GM12878 (cell line): ENCODE measurements around the gene PLEKHF1.

ENCODE experiments used
- CEBPB ChIP-seq, 2 experiments: fragments of 150-350 bp in 1 of 2; IDR thresholded peaks; 2 replicates each; pipeline ENCODE4 v1.6.1; 2012 to 2014; ENCODE audit warnings: low read depth in 2 of 2, low read length in 2 of 2, borderline replicate concordance in 1 of 2, inconsistent platforms in 1 of 2
- CREM ChIP-seq: IDR thresholded peaks from 2 replicates; pipeline ENCODE4 v1.6.1; 2014; ENCODE audit warnings: antibody characterized with exemption, low read depth
- MTA2 ChIP-seq: fragments of 450-650 bp; IDR thresholded peaks from 2 replicates; pipeline ENCODE4 v1.6.1; 2016; ENCODE audit warnings: low read depth, mild to moderate bottlenecking, moderate library complexity
- NR2C2 ChIP-seq: IDR thresholded peaks from 2 replicates; pipeline ENCODE4 v1.6.1; 2011; ENCODE audit warnings: borderline replicate concordance, low read depth; ENCODE audit not compliant: control insufficient read depth, insufficient read length
- REST ChIP-seq: IDR thresholded peaks from 2 replicates; pipeline ENCODE4 v1.6.1; 2012; ENCODE audit warnings: mild to moderate bottlenecking, low read depth, low read length
- ZBTB4 ChIP-seq: fragments of 450-650 bp; formaldehyde crosslinking; IDR thresholded peaks from 2 replicates; pipeline ENCODE4 v1.4.0; 2022; ENCODE audit warnings: mild to moderate bottlenecking, moderate library complexity
- TF ChIP-seq, protein P1 (sequence below), 3 experiments: IDR thresholded peaks in 2 of 3; conservative IDR thresholded peaks in 1 of 3; 2 replicates each; pipeline ENCODE4 v1.5.1; 2011; ENCODE audit warnings: low read depth in 3 of 3, low read length in 3 of 3, mild to moderate bottlenecking in 3 of 3, control low read depth in 2 of 3, moderate library complexity in 2 of 3, inconsistent platforms in 1 of 3, mixed read lengths in 1 of 3; ENCODE audit not compliant: control insufficient read depth in 2 of 3, insufficient read depth in 1 of 3; ENCODE audit errors: extremely low read depth in 1 of 3
- TF ChIP-seq, protein P2 (sequence below): IDR thresholded peaks from 2 replicates; pipeline ENCODE4 v1.6.1; 2012; ENCODE audit warnings: low read length, inconsistent platforms

- TF ChIP-seq, protein P1, sequence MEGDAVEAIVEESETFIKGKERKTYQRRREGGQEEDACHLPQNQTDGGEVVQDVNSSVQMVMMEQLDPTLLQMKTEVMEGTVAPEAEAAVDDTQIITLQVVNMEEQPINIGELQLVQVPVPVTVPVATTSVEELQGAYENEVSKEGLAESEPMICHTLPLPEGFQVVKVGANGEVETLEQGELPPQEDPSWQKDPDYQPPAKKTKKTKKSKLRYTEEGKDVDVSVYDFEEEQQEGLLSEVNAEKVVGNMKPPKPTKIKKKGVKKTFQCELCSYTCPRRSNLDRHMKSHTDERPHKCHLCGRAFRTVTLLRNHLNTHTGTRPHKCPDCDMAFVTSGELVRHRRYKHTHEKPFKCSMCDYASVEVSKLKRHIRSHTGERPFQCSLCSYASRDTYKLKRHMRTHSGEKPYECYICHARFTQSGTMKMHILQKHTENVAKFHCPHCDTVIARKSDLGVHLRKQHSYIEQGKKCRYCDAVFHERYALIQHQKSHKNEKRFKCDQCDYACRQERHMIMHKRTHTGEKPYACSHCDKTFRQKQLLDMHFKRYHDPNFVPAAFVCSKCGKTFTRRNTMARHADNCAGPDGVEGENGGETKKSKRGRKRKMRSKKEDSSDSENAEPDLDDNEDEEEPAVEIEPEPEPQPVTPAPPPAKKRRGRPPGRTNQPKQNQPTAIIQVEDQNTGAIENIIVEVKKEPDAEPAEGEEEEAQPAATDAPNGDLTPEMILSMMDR (IDR thresholded peaks at IDR 0.05 in 2 of 3, conservative IDR thresholded peaks at IDR 0.05 in 1 of 3; ENCODE audit: control insufficient read depth in 2 of 3, extremely low read depth in 1 of 3, insufficient read depth in 1 of 3, low read depth in 3 of 3, low read length in 3 of 3): no peak
- no peak for TF ChIP-seq CREM
- TF ChIP-seq NR2C2: no peak
- TF ChIP-seq REST: no peak
- no peak for TF ChIP-seq MTA2
- no peak for TF ChIP-seq ZBTB4 (CRISPR knock-in tag)
- TF ChIP-seq CEBPB (IDR thresholded peaks at IDR 0.05; ENCODE audit: borderline replicate concordance in 1 of 2, low read depth in 2 of 2, low read length in 2 of 2): no peak
- TF ChIP-seq, protein P2, sequence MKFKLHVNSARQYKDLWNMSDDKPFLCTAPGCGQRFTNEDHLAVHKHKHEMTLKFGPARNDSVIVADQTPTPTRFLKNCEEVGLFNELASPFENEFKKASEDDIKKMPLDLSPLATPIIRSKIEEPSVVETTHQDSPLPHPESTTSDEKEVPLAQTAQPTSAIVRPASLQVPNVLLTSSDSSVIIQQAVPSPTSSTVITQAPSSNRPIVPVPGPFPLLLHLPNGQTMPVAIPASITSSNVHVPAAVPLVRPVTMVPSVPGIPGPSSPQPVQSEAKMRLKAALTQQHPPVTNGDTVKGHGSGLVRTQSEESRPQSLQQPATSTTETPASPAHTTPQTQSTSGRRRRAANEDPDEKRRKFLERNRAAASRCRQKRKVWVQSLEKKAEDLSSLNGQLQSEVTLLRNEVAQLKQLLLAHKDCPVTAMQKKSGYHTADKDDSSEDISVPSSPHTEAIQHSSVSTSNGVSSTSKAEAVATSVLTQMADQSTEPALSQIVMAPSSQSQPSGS: no peak
Observed at GRCh38 chr19:29702161-29702962, 37.1 kb downstream of the PLEKHF1 start.
